GF-D8 (cell line): ENCODE data around the gene RASA2.
"Not testable (repeated sequence)": the region's sequence is repeated elsewhere in the genome, so short reads cannot be mapped to it uniquely, and the experiment has no call there.

Source experiments
- DNase-seq: peaks from one replicate; lab custom pipeline; 2025; lab: John Stamatoyannopoulos, UW

The RASA2 gene

GRCh38 chr3:141497589-141497988 is 10.8 kb downstream of the RASA2 start:
- DNase-seq = not testable (repeated sequence)

- DNase-seq = peak; percentile 99
Observed at GRCh38 chr3:141498598-141499223, 11.9 kb downstream of the RASA2 start.

GRCh38 chr3:141499284-141499683 is 12.5 kb downstream of the RASA2 start:
- peak; percentile 53 for DNase-seq

GRCh38 chr3:141499965-141500364 is 13.1 kb downstream of the RASA2 start:
- no peak for DNase-seq

- no peak for DNase-seq
Observed at GRCh38 chr3:141500397-141500796, 13.6 kb downstream of the RASA2 start.

GRCh38 chr3:141505166-141505565 is 18.3 kb downstream of the RASA2 start:
- DNase-seq = no peak

GRCh38 chr3:141506071-141506470 is 19.2 kb downstream of the RASA2 start:
- no peak for DNase-seq

GRCh38 chr3:141507392-141508066 is 20.7 kb downstream of the RASA2 start:
- DNase-seq = no peak

- DNase-seq = no peak
Observed at GRCh38 chr3:141508067-141508436, 21.2 kb downstream of the RASA2 start.

- DNase-seq = no peak
Observed at GRCh38 chr3:141511361-141511760, 24.5 kb downstream of the RASA2 start.

GRCh38 chr3:141514382-141514781 is 27.6 kb downstream of the RASA2 start:
- DNase-seq = no peak

- no peak for DNase-seq
Observed at GRCh38 chr3:141519587-141519986, 32.8 kb downstream of the RASA2 start.

- no peak for DNase-seq
Observed at GRCh38 chr3:141521781-141522180, 35.0 kb downstream of the RASA2 start.

- DNase-seq = no peak
Observed at GRCh38 chr3:141523615-141524375, 37.0 kb downstream of the RASA2 start.

GRCh38 chr3:141524988-141525387 is 38.2 kb downstream of the RASA2 start:
- DNase-seq = peak; percentile 20

GRCh38 chr3:141525814-141526213 is 39.0 kb downstream of the RASA2 start:
- DNase-seq = no peak

GRCh38 chr3:141526709-141527108 is 39.9 kb downstream of the RASA2 start:
- DNase-seq = no peak

GRCh38 chr3:141528800-141529199 is 42.0 kb downstream of the RASA2 start:
- no peak for DNase-seq

- no peak for DNase-seq
Observed at GRCh38 chr3:141529256-141529655, 42.4 kb downstream of the RASA2 start.

GRCh38 chr3:141529717-141530414 is 43.0 kb downstream of the RASA2 start:
- DNase-seq = no peak

- peak; percentile 13 for DNase-seq
Observed at GRCh38 chr3:141530415-141530768, 43.6 kb downstream of the RASA2 start.

GRCh38 chr3:141532609-141533008 is 45.8 kb downstream of the RASA2 start:
- no peak for DNase-seq

- not testable (repeated sequence) for DNase-seq
Observed at GRCh38 chr3:141536017-141536416, 49.2 kb downstream of the RASA2 start.
